ENCODE measurements around the gene LRRC2. TPM values are rescaled to one million over a fixed set of nuclear protein-coding genes. Genes with fewer than 3 reads are reported as not detected.
"Not testable (repeated sequence)": the region's sequence is repeated elsewhere in the genome, so short reads cannot be mapped to it uniquely, and the experiment has no call there.

The LRRC2 gene
- total RNA-seq, 1 donor from 2014 or later: 2.8 TPM

DNA sequence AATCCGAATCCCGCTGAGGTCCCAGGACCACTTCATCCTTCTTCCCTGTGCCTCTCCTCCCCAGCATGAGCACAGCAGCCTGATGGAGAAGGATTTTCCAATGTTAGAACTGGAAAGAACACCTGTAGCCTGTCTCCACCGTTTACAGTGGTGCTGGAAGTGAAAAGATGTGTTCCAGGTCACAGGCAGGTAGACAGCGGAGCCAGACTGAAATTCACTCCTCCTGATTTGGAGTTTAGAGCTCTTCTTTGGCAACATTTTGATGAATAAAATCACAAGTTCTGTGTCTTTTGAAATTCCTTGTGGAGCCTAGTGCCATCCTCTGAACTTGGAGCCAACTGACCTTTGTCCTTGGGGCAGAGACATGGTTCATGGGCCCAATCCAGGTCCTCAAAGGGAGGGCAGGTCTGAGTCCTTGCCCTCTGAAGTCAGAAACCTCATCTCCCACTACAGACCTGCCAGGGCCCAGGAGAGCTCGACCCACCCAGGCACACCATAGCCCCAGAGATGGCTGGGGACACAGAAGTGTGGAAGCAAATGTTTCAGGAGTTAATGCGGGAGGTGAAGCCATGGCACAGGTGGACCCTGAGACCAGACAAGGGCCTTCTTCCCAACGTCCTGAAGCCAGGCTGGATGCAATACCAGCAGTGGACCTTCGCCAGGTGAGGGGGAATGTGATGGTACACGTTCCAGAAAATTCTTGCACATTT lies 68.4 kb downstream of the LRRC2 start, which contains the start of gene RTP3:
TSS of gene RTP3 (plus strand) at position 421 of the 710 bp plus-strand sequence. CDS start at position 508, 87 bp downstream.
- DNase-seq: no peak

DNA sequence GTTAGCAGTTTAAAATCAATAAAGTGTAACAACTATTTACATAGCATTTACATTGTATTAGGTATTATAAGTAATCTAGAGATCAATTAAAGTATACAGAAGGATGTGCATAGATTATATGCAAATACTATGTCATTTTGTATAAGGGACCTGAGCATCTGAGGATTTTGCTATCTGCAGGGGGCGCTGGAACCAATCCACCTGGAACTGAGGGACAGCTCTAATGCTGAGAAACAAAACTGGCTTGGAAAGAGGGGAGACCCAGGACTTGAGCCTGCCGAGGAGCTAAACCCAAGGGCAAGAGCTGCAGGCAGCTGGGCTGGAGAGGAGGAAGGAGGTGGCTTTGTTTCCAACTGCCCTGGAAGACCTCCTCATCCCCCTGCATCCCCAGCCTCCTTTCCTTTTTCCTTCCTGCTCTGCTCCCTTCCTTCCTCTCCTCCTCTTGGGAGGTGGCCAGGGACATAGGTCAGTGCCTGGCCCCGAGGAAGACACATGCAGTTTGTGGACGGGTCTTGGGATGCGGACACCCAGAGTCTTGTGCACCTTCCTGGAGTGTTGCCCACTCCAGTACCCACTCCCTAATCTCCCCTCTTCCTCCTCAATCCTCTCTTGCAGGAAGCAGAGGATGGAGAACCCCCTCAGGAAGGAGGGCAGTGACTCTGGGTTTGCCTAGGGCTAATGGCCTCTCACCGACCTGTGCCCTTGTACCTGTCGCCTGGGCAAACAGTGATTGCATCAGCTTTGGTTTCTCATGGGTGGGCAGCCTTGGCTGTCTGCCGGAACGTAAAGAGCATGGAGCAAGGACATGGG lies 69.2 kb downstream of the LRRC2 start:
- DNase-seq: no peak

DNA sequence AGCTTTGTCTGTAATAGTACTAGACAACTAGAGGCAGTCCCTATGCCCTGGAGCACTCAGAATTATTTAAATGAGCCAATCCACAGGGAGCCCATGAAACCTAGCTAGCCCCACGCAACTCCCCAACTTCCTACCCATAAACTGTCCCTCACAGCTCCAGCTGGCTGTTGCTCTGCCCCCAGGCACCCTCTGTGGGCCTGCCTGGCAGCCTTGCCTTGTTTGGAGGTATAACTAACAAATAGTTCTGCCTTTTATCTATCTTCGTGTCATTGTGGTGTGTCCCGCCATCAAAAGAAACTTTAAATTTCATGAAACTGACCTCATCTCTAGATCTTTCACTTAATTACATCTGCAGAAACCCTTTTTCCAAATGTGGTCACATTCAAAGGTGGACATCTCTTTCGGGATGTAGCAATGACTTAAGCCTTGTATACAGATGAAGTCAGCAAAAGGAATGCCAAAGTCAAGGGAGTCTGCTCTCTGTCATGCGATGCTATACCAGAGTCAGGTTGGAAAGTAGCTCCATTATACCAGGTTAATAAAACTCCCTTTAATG lies 70.1 kb downstream of the LRRC2 start:
- DNase-seq: no peak

DNA sequence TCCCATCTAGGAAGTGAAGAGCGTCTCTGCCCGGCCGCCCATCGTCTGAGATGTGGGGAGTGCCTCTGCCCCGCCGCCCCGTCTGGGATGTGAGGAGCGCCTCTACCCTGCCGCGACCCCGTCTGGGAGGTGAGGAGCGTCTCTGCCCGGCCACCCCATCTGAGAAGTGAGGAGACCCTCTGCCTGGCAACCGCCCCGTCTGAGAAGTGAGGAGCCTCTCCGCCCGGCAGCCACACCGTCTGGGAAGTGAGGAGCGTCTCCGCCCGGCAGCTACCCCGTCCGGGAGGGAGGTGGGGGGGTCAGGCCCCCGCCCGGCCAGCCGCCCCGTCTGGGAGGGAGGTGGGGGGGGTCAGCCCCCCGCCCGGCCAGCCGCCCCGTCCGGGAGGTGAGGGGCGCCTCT lies 71.6 kb downstream of the LRRC2 start:
- not testable (repeated sequence) for DNase-seq

DNA sequence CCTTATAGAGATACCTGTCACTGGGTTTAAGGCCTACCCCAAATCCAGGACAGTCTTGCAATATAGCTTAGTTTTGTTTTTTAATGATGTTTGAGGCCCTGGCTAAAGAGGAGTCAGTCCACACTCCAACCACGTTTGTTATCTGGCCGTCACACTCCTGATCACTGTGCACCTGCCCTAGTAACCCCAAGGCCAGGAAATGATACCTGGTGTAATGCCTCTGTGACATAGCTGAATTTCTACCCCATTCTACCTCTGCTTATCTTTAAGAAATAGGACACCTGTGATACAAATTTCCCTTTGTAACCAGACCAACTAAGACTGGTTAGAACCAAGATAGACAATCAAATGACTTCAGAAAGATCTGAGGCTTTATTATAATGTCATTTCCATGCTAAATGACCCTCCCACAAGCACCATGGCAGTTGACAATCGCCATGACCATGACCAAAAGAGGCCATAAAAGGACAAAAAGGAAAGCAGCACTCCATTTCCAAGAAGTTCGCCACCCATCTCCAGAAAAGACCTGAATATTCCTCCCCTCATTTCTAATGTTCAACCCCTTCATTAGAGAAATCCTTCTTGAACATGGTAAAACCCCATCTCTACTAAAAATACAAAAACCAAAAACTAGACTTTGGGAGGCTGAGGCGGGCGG lies 73.1 kb downstream of the LRRC2 start:
- DNase-seq: no peak

DNA sequence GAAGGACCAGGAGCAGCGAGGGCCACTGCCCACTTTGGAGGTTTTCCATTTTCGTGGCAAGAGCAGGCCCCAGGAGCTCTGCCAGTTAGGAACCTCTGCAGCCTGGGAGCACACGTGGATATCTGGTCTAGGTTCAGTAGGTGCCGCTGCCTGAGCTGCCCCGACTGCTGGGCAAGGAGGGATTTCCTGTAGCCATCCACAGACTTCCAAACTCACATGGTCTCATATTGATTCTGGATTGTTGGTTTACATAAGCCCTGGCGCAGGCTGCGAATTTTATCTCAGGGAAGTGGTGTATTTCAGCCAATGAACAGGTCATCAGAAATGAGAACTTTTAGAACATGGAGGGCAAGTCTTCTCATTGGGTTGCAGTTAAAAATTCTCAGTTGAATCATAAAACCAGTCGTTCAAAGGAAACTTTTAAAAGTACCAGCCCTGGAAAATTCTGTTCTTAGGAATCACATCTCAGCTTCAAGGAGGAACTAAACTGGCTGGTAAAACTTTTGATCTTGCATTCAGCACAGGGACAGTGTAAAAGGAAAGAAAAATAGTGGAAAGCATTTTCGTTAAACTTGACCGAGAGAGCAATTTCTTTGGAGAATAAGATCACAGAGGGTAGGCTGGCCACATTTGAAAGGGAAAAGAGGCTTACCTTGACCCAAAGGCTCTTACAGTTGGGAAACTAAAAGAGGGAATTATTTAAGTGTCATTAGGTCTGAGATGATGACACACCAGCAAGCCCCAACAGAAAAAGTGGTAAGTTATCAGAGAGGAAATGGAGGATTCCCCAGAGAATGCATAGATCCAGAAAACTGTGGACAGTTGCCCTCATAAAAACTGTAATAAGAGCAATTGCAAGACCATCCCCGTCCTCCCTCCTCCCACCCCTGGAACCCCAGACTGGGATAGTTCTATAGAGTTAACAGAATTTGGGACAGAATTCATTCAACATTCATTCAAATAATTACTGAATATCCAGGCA lies 74.7 kb downstream of the LRRC2 start:
- DNase-seq: no peak

DNA sequence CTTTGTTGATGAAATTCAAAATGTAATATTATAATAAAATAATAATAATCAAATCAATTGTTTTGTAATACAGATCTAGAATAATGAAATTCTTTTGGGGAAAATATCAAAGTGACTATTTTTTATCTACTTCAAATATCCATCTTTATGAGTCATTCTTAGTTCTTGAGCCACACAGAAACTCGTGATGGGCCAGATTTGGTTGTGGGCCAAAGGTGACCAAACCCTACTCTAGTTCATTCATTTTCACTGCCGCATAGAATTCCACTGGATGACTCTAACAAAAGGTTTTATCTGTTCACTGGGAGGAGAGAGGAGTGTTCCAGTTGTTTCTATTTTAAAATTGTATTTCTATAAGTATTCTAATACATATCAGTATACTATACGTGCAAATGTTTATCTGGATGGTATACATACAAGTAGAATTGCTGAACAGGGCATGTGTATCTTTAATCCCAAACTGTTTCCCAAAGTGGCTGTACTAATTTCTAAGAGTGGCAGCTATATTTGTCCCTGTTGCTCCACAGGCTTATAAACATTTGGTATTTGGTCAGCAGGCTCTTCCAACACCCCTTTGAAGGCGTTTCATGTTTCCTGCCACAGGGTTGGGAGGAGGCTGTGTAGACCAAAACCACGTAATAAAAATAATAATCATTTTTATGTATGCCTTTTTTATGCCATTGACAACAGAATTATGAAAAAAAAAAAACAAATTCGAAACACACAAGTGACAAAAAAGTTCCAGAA lies 75.6 kb downstream of the LRRC2 start:
- DNase-seq: no peak

DNA sequence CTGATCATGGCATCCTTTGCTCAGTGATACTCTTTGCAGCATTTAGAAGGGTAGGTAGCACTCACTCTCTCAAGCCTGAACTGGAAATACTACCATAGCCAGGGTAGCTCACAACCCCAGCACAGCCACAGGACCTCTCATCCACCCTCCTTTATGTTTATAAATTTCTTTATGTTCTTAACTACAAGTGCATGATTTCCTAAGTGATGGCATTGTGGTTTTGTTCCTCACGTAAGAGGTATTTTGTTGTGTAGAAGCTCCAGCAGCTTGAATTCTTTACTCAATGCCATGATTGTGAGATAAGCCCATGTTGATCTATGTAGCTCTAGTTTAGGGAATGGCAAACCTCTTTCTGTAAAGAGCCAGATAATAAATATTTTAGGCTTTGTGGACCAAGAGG lies 76.2 kb downstream of the LRRC2 start:
- DNase-seq: no peak

DNA sequence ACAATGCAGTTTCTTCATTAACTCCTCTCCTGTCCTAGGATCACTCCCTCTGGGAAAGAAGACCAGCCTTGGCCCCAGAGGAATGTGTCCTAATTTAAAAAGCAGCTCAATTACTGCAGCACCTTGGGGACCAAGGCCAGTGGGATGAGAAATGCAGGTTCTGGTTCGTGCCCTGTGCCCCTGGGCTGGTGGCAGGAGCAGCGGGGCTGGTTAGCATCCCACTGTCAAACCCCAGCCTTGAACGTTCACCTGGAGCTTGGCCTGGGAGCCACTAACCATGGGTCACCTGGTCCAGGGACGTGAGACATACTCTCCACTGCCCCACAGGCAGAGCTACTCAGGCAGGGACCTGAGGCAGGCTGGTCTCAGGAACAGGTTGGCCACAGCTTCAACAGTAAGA lies 76.7 kb downstream of the LRRC2 start:
- no peak for DNase-seq

DNA sequence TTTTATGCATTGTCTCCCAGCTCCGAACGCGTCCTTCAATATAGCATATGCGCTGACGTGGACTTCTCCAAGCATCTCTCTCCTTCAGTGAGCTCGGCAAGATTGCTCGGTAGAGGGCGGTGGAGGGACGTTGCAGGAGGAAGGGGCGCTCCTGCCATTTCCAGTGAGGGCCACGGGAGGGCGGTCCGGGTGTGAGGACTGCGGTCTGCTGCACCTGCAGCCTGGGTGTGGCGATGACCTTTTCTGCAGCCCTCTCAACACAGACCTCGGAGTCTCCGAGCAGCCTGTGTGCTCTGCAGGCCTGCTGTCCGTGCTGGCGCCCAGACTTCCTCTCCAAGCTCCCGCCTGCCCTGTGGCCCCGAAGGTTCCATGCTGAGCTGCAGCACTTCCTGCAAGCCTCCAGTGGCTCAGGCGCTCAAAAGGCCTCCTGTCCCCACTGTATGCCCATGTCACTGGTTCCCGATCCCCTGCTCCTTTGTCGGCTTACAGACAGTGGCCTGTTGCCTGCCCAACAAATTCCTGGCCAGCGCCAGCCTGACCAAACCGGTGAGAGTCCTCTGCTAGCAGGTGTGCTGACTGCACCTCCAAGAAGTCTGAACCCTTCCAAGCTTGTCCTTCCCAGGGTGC lies 77.3 kb downstream of the LRRC2 start:
- DNase-seq: peak; percentile 74

DNA sequence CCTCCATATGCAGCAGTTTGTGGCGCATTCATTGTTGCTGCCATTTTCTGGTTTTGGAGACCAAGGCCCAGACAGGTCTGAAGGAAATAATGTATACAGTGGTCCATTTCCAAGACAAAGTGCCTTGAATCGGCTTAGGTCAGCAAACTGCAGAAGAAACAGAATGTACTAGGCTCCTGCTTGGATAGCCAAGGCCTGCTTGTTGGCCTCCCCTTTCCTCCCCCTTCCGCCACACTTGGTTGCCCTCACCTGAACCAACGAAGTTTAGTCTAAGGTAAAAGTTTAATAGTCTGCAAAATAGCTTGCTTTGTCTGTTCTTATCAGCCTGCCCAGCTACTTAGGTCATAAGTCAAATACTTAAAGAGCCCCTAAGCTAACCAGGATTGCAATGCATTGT lies 80.3 kb downstream of the LRRC2 start:
- no peak for DNase-seq

DNA sequence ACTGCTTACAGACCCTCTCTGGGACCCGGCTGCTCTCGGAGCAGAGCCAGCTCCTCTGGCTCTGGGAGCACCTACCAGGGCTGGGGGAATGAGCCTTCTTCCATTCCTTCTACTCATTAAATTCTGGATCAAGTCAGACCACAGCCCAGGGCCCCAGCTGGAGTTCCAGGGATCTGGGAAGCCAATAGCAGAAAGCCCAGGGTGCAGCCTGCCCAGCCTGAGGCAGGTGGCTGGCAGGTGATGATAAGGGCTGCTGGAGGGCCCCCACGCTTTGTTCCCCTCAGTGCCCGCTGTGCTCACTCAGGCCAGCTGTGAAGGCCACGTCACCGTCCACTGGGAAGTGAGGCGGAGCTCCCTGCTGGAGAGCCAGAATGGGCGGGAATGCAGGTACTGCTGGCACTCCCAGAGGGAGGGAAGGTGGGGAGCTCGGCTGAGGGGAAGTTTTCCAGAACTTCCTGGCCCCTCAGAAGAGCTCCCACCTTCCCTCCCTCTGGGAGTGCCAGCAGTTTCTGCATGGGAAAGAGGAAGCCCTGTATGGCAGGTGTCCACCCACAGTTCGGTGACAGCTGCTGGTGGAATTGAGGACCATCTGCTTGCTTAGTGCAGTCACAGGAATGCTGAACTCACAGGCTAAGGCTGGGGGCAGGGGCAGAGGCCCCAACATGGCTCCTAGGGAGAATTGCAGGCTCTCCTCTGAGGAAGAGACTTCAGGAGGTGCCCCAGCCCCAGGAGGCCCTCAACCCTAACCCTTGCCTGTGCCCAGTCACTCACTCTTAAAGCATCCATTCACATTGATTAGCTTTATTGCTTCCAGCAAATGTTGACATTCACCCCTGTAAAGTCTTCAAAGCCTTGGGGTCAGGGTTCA lies 81.0 kb downstream of the LRRC2 start:
- no peak for DNase-seq

DNA sequence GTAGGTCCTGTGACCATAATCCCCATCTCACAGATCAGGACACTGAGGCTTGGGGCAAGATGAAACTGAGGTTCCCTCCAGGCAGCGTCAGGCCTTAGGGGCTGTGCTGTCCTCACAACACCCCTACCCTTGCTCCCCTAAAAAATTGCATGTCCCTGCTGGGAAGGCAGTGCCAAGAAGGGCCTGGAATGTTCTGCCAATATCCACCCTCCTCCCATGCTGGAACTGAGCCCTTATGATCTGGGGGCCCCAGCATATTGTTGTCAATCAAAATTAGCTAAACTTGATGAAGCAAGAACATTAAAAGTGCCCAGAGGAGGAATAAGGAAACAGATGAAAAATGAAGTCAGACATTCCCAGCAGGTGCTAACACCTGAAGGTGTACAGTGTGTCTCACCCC lies 81.7 kb downstream of the LRRC2 start:
- no peak for DNase-seq

DNA sequence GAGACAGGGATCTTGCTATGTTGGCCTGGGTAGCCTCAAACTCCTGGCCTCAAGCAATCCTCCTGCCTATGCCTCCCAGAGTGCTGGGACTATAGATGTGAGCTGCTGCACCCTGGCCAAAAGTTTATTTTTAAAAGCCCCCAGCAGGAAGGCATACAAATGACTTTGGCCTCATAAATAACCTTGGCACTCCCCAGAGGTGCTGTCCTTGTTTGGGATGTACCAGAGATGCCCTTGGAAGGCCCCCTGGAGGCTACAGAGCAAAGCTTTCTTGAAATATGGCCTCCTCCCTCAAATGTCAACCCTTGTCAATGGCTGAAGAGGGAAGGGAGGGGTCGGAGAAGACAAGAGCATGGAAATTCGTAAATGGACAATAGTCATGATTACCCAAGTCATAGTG lies 82.3 kb downstream of the LRRC2 start:
- no peak for DNase-seq

DNA sequence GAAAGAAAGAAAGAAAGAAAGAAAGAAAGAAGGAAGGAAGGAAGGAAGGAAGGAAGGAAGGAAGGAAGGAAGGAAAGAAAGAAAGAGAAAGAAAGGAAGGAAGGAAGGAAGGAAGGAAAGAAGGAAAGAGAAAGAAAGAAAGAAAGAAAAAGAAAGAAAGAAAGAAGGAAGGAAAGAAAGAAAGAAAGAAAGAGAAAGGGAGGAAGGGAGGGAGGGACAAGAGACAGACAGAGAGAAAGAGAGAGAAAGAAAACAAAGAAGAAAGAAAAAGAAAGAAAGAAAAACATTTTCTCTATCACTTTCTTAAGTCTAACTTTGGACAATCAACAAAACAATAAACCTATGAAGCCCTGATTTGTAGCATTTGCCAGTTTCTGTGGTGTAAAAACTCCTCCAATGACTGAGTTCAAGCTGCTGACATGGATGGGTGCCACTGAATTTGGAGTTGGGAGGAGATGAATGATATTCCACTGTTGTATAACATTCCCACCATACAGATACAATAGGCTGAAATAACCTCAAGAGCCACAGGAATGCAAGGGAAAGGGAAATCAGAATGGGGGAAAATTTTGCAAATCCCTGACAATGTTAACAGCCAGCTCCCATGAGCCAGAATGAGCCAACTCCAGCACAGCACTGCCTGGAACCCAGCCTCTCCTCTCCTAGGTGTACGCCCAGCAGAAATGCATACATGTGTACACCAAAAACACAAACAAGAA lies 83.3 kb downstream of the LRRC2 start:
- peak; percentile 79 for DNase-seq

DNA sequence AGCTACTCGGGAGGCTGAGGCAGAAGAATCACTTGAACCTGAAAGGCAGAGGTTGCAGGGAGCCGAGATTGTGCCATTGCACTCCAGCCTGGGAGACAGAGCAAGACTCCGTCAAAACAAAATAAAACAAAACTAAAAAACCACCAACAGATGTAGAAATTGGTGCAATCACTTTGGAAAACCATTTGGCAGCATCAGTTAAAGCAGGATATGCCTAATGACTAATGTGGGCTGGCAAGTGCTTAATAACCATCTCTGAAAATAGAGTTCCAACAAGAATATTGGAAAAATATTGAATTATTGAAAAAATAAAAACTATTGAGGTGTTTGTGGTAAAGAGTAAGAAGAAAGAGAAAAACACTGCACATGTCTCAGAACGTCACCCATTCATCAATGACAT lies 84.5 kb downstream of the LRRC2 start:
- no peak for DNase-seq

DNA sequence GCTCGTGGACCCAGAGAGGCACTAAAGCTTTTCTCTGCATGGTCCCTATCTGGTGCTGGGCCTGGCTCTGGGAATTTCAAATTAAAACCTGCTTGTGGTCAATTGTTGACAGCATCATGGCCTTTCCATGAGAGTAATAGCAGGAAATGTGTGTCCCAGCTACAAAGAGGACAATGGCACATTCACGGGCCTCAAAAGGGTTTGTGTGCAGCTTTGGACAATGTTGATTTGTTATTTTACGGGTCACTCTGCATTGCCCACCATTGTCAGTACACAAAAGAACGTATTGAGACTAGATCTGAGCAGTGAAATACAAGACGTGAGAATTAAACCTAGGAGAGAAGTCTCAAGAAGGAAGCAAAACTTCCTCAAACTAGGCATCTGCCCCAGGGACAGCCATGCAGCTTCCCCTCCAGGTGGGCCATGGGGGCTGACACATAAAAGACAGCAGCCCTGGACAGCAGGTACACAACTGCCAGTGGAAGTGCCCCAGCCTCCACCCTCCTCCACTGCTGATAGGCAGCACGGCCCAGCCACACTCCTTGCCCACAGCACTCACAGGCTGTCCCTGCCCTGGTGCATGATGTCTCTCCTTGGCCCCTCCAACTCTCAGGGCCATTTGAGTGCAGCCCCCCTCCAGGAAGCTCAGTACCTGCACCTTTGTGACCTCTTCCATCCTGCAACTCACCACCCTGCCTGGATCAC lies 85.5 kb downstream of the LRRC2 start:
- no peak for DNase-seq

DNA sequence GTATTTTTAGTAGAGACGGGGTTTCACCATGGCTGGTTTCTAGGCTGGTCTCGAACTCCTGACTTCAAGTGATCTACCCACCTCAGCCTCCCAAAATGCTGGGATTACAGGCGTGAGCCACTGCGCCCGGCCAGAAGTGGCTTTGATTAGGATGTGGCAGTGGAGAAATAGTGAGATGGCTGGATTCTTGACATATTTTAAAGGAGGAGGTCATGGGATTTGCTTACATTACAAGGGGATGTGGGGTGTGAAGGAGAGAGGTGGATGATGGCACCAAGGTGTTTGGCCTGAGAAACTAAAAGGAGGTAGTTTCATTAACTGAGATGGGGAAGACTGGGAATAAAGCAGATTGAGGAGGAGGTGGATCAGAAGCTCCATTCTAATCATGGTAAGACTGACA lies 86.4 kb downstream of the LRRC2 start:
- DNase-seq: no peak

All from skin of body (tissue), 2 donors.